ENCODE results near the gene DERA. TPM values are rescaled to one million over a fixed set of nuclear protein-coding genes. Genes with fewer than 3 reads are reported as not detected.

DERA gene
- total and polyA plus RNA-seq, 2 of the 13 experiments (the other 11 are each of a cell fraction or from before 2014, with no cell fraction given), result 24.0 to 51.3 TPM

DNA sequence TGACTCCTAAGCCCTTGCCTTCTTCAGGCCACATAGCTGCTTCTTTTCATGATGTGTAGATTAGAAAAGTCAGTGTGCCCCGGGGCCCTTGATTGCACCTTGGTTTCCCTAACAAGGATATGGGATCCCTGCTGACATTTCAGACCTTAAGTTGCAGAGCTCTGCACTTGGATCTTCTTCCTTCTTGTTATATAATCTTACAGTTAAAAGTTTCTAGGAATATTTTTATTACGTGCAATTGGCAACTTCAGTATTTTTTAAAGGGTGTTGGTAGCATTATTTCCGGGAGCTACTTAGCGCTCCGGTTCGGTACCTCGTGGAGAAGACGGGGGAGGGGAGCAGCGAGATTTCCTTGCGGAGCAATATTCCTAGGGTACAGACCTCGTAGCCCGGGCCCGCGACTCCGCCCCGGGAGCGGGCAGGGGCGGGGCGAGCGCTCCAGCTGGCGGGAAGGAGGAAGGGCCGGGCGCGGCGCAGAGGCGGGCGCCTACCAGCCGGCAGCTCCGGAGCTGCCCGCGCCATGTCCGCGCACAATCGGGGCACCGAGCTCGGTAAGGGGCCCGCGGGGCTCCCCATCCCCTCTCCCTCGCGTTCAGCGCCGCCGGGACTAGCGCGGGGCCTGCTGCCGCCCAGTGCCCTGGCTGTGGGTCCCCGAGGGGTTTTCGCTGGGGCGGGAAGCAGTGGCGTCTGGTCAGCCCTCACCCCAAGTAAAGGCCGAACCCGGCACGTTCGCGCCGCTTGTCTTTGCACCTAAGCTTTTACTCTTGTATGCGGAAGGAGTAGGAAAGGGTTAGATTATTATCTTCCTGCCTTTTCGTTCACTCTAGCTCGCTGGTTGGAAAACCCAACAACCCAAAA is at the start of gene DERA (continued):
- TF ChIP-seq, protein P1, sequence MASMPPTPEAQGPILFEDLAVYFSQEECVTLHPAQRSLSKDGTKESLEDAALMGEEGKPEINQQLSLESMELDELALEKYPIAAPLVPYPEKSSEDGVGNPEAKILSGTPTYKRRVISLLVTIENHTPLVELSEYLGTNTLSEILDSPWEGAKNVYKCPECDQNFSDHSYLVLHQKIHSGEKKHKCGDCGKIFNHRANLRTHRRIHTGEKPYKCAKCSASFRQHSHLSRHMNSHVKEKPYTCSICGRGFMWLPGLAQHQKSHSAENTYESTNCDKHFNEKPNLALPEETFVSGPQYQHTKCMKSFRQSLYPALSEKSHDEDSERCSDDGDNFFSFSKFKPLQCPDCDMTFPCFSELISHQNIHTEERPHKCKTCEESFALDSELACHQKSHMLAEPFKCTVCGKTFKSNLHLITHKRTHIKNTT (CRISPR knock-in tag; IDR thresholded peaks at IDR 0.05), result no peak
- TF ChIP-seq PAX8 (CRISPR knock-in tag; IDR thresholded peaks at IDR 0.05; ENCODE audit: borderline replicate concordance) (no peak), NR2C2 (CRISPR knock-in tag; IDR thresholded peaks at IDR 0.05; ENCODE audit: borderline replicate concordance) (no peak), ZFYVE20 (CRISPR knock-in tag; IDR thresholded peaks at IDR 0.05; ENCODE audit: borderline replicate concordance, low read depth) (no peak), ZBTB37 (CRISPR knock-in tag; IDR thresholded peaks at IDR 0.05) (no peak), ZSCAN31 (CRISPR knock-in tag; IDR thresholded peaks at IDR 0.05; ENCODE audit: low read depth) (peak; percentile 73; the same call in 1 of the 2 replicates), ZFP1 (CRISPR knock-in tag; IDR thresholded peaks at IDR 0.05) (no peak), CBX2 (IDR thresholded peaks at IDR 0.05; ENCODE audit: low read depth, low read length) (no peak), CBX2 (CRISPR knock-in tag; IDR thresholded peaks at IDR 0.05; ENCODE audit: low read depth) (no peak), ZNF138 (CRISPR knock-in tag; IDR thresholded peaks at IDR 0.05; ENCODE audit: low read depth) (peak; percentile 64; the same call in 1 of the 2 replicates), ZNF326 (CRISPR knock-in tag; IDR thresholded peaks at IDR 0.05; ENCODE audit: borderline replicate concordance) (no peak), SRSF4 (IDR thresholded peaks at IDR 0.05; ENCODE audit: low read depth, low read length, poor library complexity, severe bottlenecking) (no peak), ZNF260 (CRISPR knock-in tag; IDR thresholded peaks at IDR 0.05; ENCODE audit: borderline replicate concordance, low read depth) (no peak), PCBP1 (IDR thresholded peaks at IDR 0.05; ENCODE audit: borderline replicate concordance, low read depth, low read length) (no peak), POGZ (CRISPR knock-in tag; IDR thresholded peaks at IDR 0.05) (0 out of 2 replicates have a peak, but pooled peaks have one; percentile 29), ZC3H13 (CRISPR knock-in tag; IDR thresholded peaks at IDR 0.05) (no peak), CEBPZ (IDR thresholded peaks at IDR 0.05; ENCODE audit: low read length) (no peak)
- TF ChIP-seq, protein P2, sequence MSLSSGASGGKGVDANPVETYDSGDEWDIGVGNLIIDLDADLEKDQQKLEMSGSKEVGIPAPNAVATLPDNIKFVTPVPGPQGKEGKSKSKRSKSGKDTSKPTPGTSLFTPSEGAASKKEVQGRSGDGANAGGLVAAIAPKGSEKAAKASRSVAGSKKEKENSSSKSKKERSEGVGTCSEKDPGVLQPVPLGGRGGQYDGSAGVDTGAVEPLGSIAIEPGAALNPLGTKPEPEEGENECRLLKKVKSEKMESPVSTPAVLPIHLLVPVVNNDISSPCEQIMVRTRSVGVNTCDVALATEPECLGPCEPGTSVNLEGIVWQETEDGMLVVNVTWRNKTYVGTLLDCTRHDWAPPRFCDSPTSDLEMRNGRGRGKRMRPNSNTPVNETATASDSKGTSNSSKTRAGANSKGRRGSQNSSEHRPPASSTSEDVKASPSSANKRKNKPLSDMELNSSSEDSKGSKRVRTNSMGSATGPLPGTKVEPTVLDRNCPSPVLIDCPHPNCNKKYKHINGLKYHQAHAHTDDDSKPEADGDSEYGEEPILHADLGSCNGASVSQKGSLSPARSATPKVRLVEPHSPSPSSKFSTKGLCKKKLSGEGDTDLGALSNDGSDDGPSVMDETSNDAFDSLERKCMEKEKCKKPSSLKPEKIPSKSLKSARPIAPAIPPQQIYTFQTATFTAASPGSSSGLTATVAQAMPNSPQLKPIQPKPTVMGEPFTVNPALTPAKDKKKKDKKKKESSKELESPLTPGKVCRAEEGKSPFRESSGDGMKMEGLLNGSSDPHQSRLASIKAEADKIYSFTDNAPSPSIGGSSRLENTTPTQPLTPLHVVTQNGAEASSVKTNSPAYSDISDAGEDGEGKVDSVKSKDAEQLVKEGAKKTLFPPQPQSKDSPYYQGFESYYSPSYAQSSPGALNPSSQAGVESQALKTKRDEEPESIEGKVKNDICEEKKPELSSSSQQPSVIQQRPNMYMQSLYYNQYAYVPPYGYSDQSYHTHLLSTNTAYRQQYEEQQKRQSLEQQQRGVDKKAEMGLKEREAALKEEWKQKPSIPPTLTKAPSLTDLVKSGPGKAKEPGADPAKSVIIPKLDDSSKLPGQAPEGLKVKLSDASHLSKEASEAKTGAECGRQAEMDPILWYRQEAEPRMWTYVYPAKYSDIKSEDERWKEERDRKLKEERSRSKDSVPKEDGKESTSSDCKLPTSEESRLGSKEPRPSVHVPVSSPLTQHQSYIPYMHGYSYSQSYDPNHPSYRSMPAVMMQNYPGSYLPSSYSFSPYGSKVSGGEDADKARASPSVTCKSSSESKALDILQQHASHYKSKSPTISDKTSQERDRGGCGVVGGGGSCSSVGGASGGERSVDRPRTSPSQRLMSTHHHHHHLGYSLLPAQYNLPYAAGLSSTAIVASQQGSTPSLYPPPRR (CRISPR knock-in tag; IDR thresholded peaks at IDR 0.05; ENCODE audit: borderline replicate concordance), result no peak

Data from HepG2 (cell line).